Keratinocyte (primary cell): ENCODE data around the gene COL13A1.

Experiments
- CTCF ChIP-seq, 3 experiments: IDR thresholded peaks in 1 of 3; conservative IDR thresholded peaks in 1 of 3; optimal IDR thresholded peaks in 1 of 3; 2 replicates in 2 of 3; 3 replicates in 1 of 3; pipeline versions ENCODE3 to v1.5.1; 2011; ENCODE audit warnings: low read length in 3 of 3, mild to moderate bottlenecking in 3 of 3, moderate library complexity in 2 of 3, control low read depth in 1 of 3, inconsistent platforms in 1 of 3; ENCODE audit not compliant: insufficient read depth in 2 of 3; ENCODE audit errors: extremely low read depth in 1 of 3
- EZH2 ChIP-seq: IDR thresholded peaks from one replicate; pipeline ENCODE4 v1.6.1; 2012; ENCODE audit warnings: inconsistent platforms, mild to moderate bottlenecking, low read length, moderate library complexity

- TF ChIP-seq EZH2 (no peak), CTCF (optimal IDR thresholded peaks at IDR 0.05 in 1 of 3, IDR thresholded peaks at IDR 0.05 in 1 of 3, conservative IDR thresholded peaks at IDR 0.05 in 1 of 3; ENCODE audit: extremely low read depth in 1 of 3, insufficient read depth in 2 of 3, low read length in 3 of 3) (no peak)
These were observed 42.2 kb downstream of the COL13A1 start for GRCh38 chr10:69843923-69844322.
